Activated CD4-positive, alpha-beta memory T cell treated with anti-CD3 and anti-CD28 coated beads, Interleukin-2, amount 10 ng/mL, durations not matched to agents 7 days and 5 days (primary cell): Measurements from ENCODE around the gene TMIE. TPM values are rescaled to one million over a fixed set of nuclear protein-coding genes. Genes with fewer than 3 reads are reported as not detected.

Source experiments
- CTCF ChIA-PET: fragments of 350-600 bp; sonication (Branson Sonifier 250); formaldehyde crosslinking; loops from one replicate; lab custom pipeline; 2021; ENCODE audit warnings: antibody characterized with exemption, inconsistent platforms; lab: Charles Lee
- POLR2A ChIA-PET: fragments of 350-600 bp; sonication (Branson Sonifier 250); formaldehyde crosslinking; loops from one replicate; lab custom pipeline; 2021; ENCODE audit warnings: antibody characterized with exemption; lab: Charles Lee
- DNase-seq: peaks from one replicate; pipeline ENCODE4 v3.0.0-alpha.2; 2020
- H3K27ac Mint-ChIP-seq: one replicate; pipeline ENCODE4 v1.8.0; 2021; ENCODE audit warnings: mild to moderate bottlenecking, mixed read lengths
- H3K27me3 Mint-ChIP-seq: one replicate; pipeline ENCODE4 v1.8.0; 2021; ENCODE audit warnings: mixed read lengths
- H3K36me3 Mint-ChIP-seq: one replicate; pipeline ENCODE4 v1.8.0; 2021; ENCODE audit warnings: low read depth, mixed read lengths
- H3K4me1 Mint-ChIP-seq: one replicate; pipeline ENCODE4 v1.8.0; 2021; ENCODE audit warnings: mixed read lengths
- H3K4me3 Mint-ChIP-seq: one replicate; pipeline ENCODE4 v1.8.0; 2021; ENCODE audit warnings: mild to moderate bottlenecking, mixed read lengths
- H3K9me3 Mint-ChIP-seq: one replicate; pipeline ENCODE4 v1.8.0; 2021; ENCODE audit warnings: mixed read lengths
- total RNA-seq, 2 experiments: library from RNA; stranded (reverse); gene quantifications; one replicate each; pipeline ENCODE4 v1.2.3, GENCODE V29; 2021

TMIE gene
- total RNA-seq, 2 experiments from 2014 or later: 0.20 to 0.63 TPM

DNA sequence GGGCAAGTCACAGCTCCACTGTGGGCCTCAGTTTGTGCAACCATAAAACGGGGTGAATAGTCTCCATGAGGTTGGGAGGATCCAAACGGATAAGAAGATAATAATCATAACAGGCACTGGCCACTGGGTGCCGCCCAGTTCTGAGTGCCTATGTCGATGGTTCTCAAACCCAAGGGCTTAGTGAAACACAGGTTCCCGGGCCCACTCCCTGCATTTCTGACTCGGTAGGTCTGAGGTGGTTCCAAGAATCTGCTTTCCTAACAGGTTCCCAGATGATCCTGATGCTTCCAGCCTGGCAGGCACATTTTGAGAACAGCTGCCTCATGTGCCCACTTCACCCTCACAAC lies 28.9 kb upstream of the TMIE start:
- H3K36me3 Mint-ChIP-seq: no peaks in the 10 kb centered on the region
- ChIA-PET CTCF (no interaction called here), POLR2A (no interaction called here)
- no peak overlapping the region for H3K4me3 Mint-ChIP-seq
- H3K4me1 Mint-ChIP-seq: no peaks in the 10 kb centered on the region
- no peaks in the 10 kb centered on the region for H3K27me3 Mint-ChIP-seq
- no peak overlapping the region for H3K27ac Mint-ChIP-seq
- no peak for DNase-seq
- H3K9me3 Mint-ChIP-seq: no peaks in the 10 kb centered on the region

DNA sequence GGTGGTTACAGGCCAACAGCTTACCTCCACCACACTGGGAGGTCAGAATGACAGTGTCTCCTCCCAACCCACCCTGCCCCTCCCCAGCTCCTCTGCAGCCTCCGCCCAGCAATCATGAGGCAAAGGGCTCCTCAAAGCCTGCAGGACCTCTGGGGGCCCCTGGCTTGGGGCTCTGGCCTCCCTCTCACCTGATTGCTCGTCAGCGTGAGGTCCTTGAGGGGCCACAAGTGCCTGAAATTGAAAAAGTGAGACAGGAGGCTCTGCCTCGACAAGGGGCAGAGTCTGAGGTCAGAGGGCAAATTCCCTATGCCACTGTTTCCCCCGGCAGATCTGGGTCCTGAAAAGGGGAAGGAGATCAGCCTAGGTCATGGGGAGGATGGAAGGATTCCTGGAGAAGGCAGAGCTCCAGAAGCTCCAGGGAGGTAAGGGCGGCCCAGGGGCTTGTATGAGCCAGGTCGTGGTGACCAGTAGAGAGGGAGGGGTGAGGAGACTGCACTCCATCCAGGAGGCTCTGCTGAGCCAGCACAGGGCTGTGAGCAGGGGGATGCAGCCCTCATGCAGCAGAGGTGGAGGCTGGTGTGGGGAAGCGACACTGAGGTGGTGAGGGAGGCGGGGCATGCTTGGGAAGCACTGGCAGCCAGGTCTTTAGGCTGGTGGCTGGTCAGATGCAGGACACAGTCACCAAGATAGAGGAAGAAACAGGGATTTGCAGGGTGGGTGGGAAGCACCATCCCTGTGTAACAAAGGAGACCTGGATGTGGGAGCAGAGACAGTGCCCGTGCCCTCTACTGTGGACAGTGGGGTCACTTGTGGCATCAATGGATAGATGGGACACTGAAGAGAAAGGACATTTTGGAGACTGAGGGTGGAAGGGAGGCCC lies 27.8 kb upstream of the TMIE start:
- no peak overlapping the region for H3K4me3 Mint-ChIP-seq
- no peak for DNase-seq
- H3K9me3 Mint-ChIP-seq: no peaks in the 10 kb centered on the region
- CTCF ChIA-PET: interaction anchor here (1.0 to 2.2 kb wide), 2 partner anchors 18 to 185 kb away, joined by 3 to 6 read pairs; no protein-coding TSS in a partner anchor
- no peaks in the 10 kb centered on the region for H3K4me1 Mint-ChIP-seq
- POLR2A ChIA-PET: no interaction called here
- H3K27ac Mint-ChIP-seq: no peak overlapping the region
- H3K27me3 Mint-ChIP-seq: no peaks in the 10 kb centered on the region
- no peaks in the 10 kb centered on the region for H3K36me3 Mint-ChIP-seq

DNA sequence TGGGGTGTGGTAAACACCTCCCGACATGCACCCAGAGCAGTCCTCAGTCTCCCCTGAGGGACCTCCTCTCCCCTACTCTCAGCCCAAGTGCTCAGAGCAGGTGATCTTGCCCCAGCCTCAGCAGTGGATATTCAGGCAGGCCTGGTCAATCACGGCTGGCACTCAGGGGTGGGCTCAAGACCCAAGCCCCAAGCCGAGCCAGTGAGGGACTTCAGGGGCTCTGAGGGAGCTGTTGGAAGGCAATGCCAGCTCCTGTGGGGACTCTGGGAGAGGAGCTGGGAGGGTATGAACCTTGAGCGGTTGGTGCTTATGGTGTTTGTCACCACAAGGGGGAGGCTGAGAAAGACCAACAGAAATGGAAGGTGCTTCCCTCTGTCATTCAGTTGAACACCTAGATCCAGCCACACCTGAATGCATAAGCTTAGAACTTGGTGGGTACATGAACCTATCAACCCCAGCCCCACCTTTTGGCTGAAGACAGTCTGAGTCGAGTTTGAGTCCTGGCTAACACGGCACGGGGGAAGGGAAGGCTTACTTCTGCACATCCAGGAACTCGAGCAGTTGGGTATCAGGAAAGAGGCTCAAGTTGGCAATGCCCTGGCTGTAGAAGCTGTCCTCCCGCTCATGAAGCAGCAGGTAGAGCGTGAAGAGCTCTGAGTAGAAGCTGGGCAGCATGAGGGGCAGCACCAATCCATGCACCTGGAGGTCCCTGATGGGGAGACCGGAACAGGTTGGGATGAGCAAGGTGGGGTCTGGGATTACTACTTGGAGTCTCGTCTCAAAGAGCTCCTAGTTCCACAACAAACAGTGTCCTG lies 27.0 kb upstream of the TMIE start:
- no peak overlapping the region for H3K4me3 Mint-ChIP-seq
- no peaks in the 10 kb centered on the region for H3K27me3 Mint-ChIP-seq
- H3K9me3 Mint-ChIP-seq: no peaks in the 10 kb centered on the region
- ChIA-PET CTCF (interaction anchor here (1.0 to 2.2 kb wide), 3 partner anchors 17 to 186 kb away, joined by 3 to 6 read pairs (median 3); no protein-coding TSS in a partner anchor), POLR2A (no interaction called here)
- peaks cover 3% of the 10 kb centered on the region for H3K4me1 Mint-ChIP-seq
- no peaks in the 10 kb centered on the region for H3K36me3 Mint-ChIP-seq
- DNase-seq: no peak
- no peak overlapping the region for H3K27ac Mint-ChIP-seq

DNA sequence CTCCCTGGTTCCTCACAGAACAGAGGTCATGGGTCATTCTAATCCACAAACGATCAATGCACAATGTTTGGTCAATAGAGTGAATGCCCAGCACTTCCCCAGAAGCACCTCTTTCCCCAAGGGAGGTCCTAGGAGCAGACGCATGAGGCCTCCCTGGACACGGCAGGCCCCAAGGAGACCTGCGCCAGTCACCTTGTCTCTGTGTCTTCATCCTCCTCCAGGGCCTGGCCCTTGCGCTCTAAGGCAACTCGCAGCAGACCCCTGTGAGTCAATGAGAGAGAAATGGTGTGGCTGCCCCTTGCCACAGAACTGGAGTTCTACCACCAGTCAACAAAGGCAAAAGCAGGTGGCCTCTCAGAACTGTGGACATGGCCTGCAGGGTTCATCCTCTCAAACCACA lies 25.8 kb upstream of the TMIE start:
- H3K27ac Mint-ChIP-seq: no peak overlapping the region
- ChIA-PET POLR2A (no interaction called here), CTCF (interaction anchor here (1.4 kb wide), 1 partner anchor 30 kb away, joined by 3 read pairs; no protein-coding TSS in a partner anchor)
- H3K4me1 Mint-ChIP-seq: peaks cover 3% of the 10 kb centered on the region
- H3K36me3 Mint-ChIP-seq: no peaks in the 10 kb centered on the region
- no peaks in the 10 kb centered on the region for H3K9me3 Mint-ChIP-seq
- H3K27me3 Mint-ChIP-seq: no peaks in the 10 kb centered on the region
- no peak for DNase-seq
- no peak overlapping the region for H3K4me3 Mint-ChIP-seq

DNA sequence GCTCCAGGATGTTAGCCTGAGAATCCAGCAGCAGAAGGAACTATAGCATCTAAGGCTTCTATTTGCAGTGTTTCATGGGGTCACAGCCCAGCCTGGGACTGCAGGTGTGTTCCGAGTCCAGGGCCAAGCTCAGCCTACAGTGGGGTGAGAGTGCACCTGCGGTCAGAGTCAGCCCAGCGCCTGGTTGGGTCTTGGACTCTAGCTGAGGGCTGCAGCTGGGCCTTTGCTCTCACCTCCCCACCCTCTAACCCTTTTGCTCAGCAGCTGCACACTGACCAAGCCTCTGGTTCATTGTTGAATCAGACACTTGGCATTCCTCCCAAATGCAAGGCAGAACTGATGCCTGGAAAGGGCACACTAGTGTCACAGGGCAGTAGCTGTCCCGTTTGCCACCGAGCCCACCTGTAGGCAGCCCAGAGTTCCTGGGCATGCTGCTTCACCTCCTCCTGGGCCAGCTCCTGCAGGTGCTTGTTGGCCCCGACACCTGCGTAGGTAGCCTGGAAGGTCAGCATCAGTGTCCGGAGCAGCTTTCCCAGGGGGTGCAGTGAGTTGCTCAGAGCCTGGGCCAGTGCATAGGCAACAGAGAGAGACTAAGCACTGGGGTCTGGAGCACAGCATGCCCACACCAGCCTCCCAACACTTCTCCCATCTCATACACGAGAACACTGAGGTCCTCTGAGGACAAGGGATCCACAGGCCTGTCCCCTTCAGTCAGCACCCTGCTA lies 25.2 kb upstream of the TMIE start:
- Mint-ChIP-seq H3K4me1 (peaks cover 3% of the 10 kb centered on the region), H3K9me3 (no peaks in the 10 kb centered on the region), H3K27ac (no peak overlapping the region), H3K36me3 (no peaks in the 10 kb centered on the region), H3K4me3 (no peak overlapping the region), H3K27me3 (no peaks in the 10 kb centered on the region)
- ChIA-PET CTCF (interaction anchor here (1.4 kb wide), 1 partner anchor 29 kb away, joined by 3 read pairs; no protein-coding TSS in a partner anchor), POLR2A (no interaction called here)
- no peak for DNase-seq

DNA sequence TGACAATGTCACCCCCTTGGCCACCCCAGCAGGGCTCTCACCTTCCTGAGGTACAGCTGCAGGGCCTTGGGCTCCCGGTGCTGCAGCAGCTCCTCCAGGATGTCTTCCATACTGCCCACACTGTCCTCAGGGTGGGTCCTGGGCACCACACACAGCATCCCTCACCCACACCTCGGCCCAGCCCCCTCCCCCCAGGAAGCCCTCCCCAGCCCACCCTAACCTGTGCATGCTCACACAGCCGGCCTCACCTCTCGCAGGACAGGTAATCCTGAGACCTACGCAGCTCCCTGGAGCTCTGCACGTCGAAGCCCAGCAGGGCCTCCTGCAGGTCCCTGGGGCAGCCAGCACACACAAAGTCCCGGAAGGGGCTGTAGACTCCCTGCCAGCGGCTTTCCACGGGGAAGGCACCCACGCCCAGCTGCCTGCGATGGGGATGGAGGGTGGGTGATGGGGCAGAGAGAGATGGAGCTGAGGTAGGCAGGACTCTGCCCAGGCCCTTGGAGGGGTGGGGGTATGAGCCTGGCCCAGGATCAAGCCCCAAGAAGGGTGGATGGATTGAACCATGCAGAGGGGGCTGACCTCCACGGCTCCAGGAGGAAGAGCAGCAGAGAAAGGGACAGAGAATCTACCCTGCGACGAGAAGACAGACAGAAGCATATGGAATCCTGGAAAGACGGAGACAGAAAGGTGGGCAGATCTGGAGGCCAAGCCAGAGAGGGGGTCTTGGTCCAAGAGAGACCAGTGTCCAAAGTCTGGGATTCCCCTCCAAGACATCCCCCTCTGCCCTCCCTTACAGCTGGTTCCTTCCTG lies 24.4 kb upstream of the TMIE start:
- H3K4me3 Mint-ChIP-seq: no peak overlapping the region
- peaks cover 3% of the 10 kb centered on the region for H3K4me1 Mint-ChIP-seq
- H3K27ac Mint-ChIP-seq: no peak overlapping the region
- ChIA-PET POLR2A (no interaction called here), CTCF (no interaction called here)
- H3K9me3 Mint-ChIP-seq: no peaks in the 10 kb centered on the region
- DNase-seq: no peak
- no peaks in the 10 kb centered on the region for H3K36me3 Mint-ChIP-seq
- H3K27me3 Mint-ChIP-seq: no peaks in the 10 kb centered on the region

DNA sequence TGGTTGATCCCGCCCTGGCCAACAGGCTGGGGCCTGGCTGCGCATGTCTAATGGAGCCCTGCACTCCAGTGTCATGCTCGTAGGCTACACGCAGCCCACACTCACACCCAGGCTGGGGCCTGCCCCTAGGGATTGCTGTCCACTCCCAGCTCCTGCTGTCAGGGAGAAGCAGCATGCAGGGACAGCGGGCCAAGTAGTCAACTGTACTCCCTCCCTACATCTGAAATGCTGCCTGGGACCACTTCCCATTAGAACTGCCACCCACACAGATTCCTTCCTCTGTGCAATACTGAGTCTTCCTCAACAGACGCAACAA lies 23.8 kb upstream of the TMIE start:
- no peaks in the 10 kb centered on the region for H3K27me3 Mint-ChIP-seq
- H3K4me1 Mint-ChIP-seq: peaks cover 3% of the 10 kb centered on the region
- POLR2A ChIA-PET: no interaction called here
- DNase-seq: no peak
- CTCF ChIA-PET: no interaction called here
- no peak overlapping the region for H3K4me3 Mint-ChIP-seq
- H3K36me3 Mint-ChIP-seq: no peaks in the 10 kb centered on the region
- no peaks in the 10 kb centered on the region for H3K9me3 Mint-ChIP-seq
- H3K27ac Mint-ChIP-seq: no peak overlapping the region

DNA sequence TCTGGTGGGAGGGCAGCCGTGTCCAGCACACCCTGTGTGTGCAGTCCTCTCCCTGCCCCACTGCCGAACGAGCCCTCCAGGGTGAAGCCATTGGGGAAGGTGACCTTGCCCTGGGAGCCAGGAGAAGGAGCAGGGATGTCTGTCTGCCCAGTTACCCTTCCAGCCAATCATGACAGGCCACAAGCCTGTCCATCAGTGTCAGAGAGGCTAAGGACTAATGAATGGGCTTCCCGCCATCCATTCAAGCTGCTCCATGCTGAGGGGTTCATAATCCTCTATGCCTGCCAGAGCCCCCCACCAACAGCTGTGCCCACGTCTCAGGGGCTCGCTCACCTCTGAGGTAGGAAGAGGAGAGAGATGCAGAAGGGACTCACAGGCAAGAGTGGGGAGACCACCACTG lies 22.9 kb upstream of the TMIE start:
- Mint-ChIP-seq H3K27ac (no peak overlapping the region), H3K9me3 (no peaks in the 10 kb centered on the region), H3K36me3 (no peaks in the 10 kb centered on the region), H3K4me3 (no peak overlapping the region), H3K27me3 (no peaks in the 10 kb centered on the region), H3K4me1 (peaks cover 3% of the 10 kb centered on the region)
- POLR2A ChIA-PET: no interaction called here
- DNase-seq: no peak
- CTCF ChIA-PET: no interaction called here

DNA sequence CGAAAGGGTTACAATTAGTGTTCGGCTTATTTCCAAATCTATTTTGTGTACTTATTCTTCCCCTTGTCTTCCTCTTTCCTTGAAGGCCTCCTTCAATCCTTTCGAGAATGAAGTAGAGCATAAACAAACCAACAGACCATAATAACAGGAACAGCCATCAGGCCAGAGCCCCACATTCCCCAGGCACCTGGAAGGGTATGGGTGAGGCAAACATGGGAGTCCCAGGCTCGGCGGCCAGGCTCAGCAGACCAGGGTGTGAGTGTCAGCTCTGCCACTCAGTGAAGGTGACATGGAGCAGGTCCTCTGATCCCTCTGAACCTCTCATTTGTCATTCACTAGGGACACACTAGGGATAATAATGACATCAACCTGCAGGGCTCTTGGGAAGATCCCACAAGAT lies 21.5 kb upstream of the TMIE start:
- ChIA-PET POLR2A (interaction anchor here (0.7 kb wide), 1 partner anchor 12 kb away, joined by 3 read pairs; no protein-coding TSS in a partner anchor), CTCF (no interaction called here)
- DNase-seq: no peak
- no peaks in the 10 kb centered on the region for H3K9me3 Mint-ChIP-seq
- H3K27me3 Mint-ChIP-seq: no peaks in the 10 kb centered on the region
- H3K4me1 Mint-ChIP-seq: peaks cover 3% of the 10 kb centered on the region
- H3K4me3 Mint-ChIP-seq: no peak overlapping the region
- no peaks in the 10 kb centered on the region for H3K36me3 Mint-ChIP-seq
- H3K27ac Mint-ChIP-seq: no peak overlapping the region

DNA sequence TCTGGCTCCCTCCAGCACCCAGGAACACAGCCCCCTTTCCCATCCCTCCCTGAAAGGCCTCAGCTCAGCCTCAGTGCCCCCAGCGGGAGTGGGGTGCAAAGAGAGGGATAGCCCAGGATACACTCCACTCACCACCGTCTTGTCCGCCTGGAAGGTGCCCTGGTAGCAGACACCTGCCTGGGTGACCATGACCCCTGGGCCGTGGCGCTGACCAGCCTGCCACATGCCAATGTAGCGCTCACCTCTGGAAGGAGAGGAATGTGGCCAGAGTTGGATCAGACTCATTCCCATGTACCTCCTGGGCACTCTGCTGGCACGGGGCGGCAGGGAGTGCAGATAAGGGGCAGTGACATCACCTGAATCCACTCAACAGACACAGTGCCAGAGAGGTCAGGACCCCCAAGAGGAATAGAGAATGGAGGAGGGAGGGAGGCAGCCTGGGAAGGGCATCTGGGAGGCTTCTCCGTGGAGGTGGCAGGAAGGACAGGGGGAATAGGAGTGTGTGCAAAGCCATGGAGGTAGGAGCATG lies 20.8 kb upstream of the TMIE start:
- CTCF ChIA-PET: no interaction called here

DNA sequence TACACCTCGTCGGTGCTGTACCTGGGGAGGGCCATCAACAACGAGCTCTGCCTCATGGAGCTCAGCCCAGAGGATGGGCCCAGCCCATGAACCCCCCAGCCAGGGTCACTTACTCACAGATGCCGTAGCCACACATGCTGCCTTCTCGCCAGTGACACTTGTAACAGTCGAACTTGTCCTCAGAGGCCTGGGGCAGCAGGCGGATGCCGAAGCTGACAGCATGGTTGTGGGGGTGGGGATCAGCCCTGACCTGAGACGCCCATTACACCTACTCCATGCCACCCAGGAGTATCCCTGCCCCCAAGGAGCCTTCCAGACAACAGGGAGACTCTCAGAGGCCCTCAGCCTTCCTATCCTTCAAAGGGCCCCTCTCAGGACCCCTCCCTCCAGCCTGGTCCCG lies 19.8 kb upstream of the TMIE start:
- DNase-seq: no peak
- H3K27me3 Mint-ChIP-seq: no peaks in the 10 kb centered on the region
- no peaks in the 10 kb centered on the region for H3K9me3 Mint-ChIP-seq
- H3K4me1 Mint-ChIP-seq: peaks cover 3% of the 10 kb centered on the region
- H3K27ac Mint-ChIP-seq: no peak overlapping the region
- ChIA-PET POLR2A (no interaction called here), CTCF (no interaction called here)
- no peaks in the 10 kb centered on the region for H3K36me3 Mint-ChIP-seq
- no peak overlapping the region for H3K4me3 Mint-ChIP-seq

More for the DNA sequence above, 20.8 kb upstream of the TMIE start:
- no peak for DNase-seq
- no peaks in the 10 kb centered on the region for H3K27me3 Mint-ChIP-seq
- H3K4me3 Mint-ChIP-seq: no peak overlapping the region
- peaks cover 3% of the 10 kb centered on the region for H3K4me1 Mint-ChIP-seq
- H3K9me3 Mint-ChIP-seq: no peaks in the 10 kb centered on the region
- no peaks in the 10 kb centered on the region for H3K36me3 Mint-ChIP-seq
- H3K27ac Mint-ChIP-seq: no peak overlapping the region
- POLR2A ChIA-PET: interaction anchor here (0.7 kb wide), 1 partner anchor 11 kb away, joined by 3 read pairs; no protein-coding TSS in a partner anchor

DNA sequence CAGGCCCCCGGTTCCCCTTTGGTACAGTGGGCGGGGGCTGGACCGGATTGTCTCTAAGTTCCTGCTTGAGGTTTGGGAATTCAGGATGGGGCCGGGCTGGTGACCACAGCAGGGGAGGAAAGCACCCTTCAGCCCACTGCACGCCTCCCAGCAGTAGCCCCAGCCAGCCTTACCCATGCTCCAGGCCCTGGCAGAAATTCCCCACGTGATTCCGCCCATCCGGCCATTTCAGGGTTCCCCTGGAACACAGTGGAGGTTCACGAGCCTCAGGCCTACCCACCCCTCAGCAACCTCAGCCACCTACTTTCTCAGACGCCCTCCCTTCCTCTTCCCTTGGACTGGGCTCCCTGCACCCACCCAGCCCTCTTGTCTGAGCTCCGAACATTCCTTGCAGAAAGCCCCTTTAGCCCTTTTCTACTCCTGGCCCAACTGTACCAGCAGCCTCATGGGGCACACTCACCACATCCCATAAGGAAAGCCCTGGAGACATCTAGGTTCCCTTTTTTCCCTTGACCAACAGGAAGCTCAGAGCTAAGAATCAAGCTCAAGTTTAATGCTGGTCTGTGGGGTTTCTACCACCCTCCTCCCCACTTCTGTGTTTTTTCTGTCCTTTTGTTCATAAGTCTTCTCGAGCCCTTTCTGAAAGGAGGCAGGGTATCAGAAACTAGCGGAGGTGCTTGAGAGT lies 19.2 kb upstream of the TMIE start:
- DNase-seq: no peak
- H3K4me3 Mint-ChIP-seq: no peak overlapping the region
- no peaks in the 10 kb centered on the region for H3K36me3 Mint-ChIP-seq
- POLR2A ChIA-PET: no interaction called here
- CTCF ChIA-PET: no interaction called here
- H3K27me3 Mint-ChIP-seq: no peaks in the 10 kb centered on the region
- H3K9me3 Mint-ChIP-seq: no peaks in the 10 kb centered on the region
- H3K4me1 Mint-ChIP-seq: peaks cover 3% of the 10 kb centered on the region
- H3K27ac Mint-ChIP-seq: no peak overlapping the region
